Peyer's patch (tissue), 4 donors: ENCODE data around the gene GYPB. TPM values are rescaled to one million over a fixed set of nuclear protein-coding genes. Genes with fewer than 3 reads are reported as not detected.
"Not testable (repeated sequence)": the region's sequence is repeated elsewhere in the genome, so short reads cannot be mapped to it uniquely, and the experiment has no call there.

ENCODE experiments used
- DNase-seq, 3 donors: peaks; one replicate each; pipeline ENCODE4 v3.0.0-alpha.2; 2017 to 2019
- H3K27ac ChIP-seq, 4 donors: fragments of 200-600 bp; sonication (generic); one replicate each; pipeline ENCODE4 v1.5.1; 2016 to 2019
- H3K27me3 ChIP-seq, 2 donors: fragments of 200-600 bp; sonication (generic); one replicate each; pipeline ENCODE4 v1.5.1; 2019
- H3K36me3 ChIP-seq, 3 donors: fragments of 200-600 bp; sonication (generic); one replicate each; pipeline ENCODE4 v1.5.1; 2016 to 2019
- H3K4me1 ChIP-seq, 4 donors: fragments of 200-600 bp; sonication (generic); one replicate each; pipeline ENCODE4 v1.5.1; 2016 to 2019
- H3K4me3 ChIP-seq, 4 donors: fragments of 200-600 bp; sonication (generic); 1 replicate in 3 of 4; 2 replicates in 1 of 4; pipeline ENCODE4 v1.5.1; 2016 to 2019; ENCODE audit warnings: mild to moderate bottlenecking in 1 of 4
- H3K9me3 ChIP-seq, 4 donors: fragments of 200-600 bp; sonication (generic); one replicate each; pipeline ENCODE4 v1.5.1; 2016 to 2019; ENCODE audit warnings: mild to moderate bottlenecking in 1 of 4
- POLR2A ChIP-seq, 2 donors: fragments of 450-650 bp; IDR thresholded peaks; one replicate each; pipeline ENCODE4 v1.5.1; 2017; ENCODE audit warnings: antibody characterized with exemption in 2 of 2, mild to moderate bottlenecking in 2 of 2, moderate library complexity in 2 of 2
- total RNA-seq, 4 donors: library from RNA; depleted of rRNA; stranded (reverse); fragments of >200 nt; gene quantifications; one replicate each; pipeline ENCODE4 v1.1.0, GENCODE V29; 2016
- TF ChIP-seq, protein P1 (sequence below), 6 experiments: fragments of 450-650 bp in 4 of 6; fragments of 200-600 bp in 2 of 6; sonication (generic) in 1 of 6; IDR thresholded peaks; one replicate each; pipeline ENCODE4 v1.5.1; 2017 to 2019; ENCODE audit warnings: antibody characterized with exemption in 6 of 6, mild to moderate bottlenecking in 3 of 6, moderate library complexity in 1 of 6

The GYPB gene
- total RNA-seq: not detected

DNA sequence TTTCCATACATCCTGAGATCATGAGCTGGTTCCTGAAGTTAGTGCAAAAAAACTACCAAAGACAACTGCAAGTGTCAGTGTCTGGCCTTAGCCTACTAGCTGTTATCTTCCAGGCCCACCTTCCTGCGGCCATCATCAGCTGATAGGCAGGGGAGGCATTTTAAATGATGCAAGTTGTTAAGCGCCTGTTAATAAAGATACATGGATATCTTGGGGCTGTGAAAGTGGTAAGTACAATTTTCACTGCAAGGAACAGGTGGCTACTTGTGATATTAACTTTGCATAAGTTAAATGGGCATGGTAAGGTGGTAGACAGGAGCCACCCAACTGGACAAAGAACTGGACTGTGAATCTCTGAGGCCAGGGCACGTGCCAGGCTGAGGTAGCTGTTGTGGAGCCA lies at the start of gene GYPB:
GYPB (minus strand) TSS at position 104 of the 400 bp plus-strand sequence; CDS start at position 11, 93 bp downstream.
- H3K9me3 ChIP-seq, H3K36me3 ChIP-seq, H3K27ac ChIP-seq, DNase-seq, H3K4me1 ChIP-seq, H3K4me3 ChIP-seq, H3K27me3 ChIP-seq: not testable (repeated sequence)

DNA sequence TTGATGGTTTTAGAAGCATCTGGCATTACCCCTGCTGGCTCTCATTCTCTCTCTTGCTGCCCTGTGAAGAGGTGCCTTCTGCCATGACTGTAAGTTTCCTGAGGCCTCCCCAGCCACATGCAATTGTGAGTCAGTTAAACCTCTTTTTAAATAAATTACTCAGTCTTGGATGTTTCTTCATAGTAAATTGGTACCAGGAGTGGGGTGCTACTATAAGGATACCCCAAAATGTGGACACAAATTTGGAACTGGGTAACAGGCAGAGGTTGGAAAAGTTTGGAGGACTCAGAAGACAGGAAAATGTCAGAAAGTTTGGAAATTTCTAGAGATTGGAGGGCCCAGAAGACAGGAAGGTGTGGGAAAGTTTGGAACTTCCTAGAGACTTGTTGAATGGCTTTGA lies 42.4 kb upstream of the GYPB start:
- not testable (repeated sequence) for H3K9me3 ChIP-seq, H3K27me3 ChIP-seq, DNase-seq, H3K36me3 ChIP-seq, H3K4me1 ChIP-seq, H3K4me3 ChIP-seq, H3K27ac ChIP-seq

DNA sequence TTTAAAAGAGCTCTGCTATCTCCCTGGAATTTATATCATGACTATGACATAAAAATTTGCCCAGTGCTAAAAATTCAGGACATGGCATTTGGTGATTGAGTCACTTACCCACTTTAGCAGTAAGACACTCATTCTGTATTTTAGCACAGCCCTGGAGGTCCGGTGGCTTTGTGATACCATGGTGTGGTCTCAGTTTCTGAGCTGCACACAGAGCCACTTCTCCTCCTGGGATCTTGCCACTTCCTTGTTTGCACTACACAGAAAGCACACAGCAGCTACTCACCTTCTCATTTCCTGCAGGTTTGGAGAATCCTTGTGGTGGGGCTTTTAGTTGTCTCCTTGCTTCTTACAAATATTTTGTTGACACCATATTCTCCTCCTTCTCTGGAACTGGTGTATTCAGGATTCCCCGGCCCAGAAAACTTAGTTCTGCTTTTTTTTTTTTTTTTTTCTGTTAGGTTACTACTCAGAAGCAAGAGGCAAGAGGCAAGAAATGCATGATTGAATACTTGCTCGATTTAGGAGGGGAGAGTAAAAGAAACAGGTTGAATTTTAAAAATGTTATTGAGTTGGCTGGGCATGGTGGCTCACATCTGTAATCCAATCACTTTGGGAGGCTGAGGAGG lies 41.2 kb upstream of the GYPB start:
- not testable (repeated sequence) for H3K27ac ChIP-seq, H3K9me3 ChIP-seq, DNase-seq

DNA sequence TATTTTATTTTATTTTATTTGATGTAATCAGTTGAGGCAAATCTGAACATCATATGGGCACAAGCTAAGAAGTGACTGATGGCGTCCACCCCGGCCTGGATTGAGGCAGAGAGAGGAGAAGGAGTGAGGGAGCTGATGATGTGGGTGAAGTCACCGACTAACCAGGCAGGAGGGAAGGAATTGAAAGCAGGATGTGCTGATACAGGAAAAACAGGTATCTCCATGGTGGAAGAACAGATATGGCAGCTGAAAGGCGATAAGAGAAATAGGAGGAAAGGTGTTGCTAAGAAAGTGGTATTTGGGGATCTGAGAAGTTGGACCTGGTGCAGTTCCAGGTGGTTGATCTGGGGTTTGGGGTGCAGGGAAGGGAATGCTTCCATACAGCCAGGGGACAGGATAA lies 37.6 kb upstream of the GYPB start:
- no peaks in the 10 kb centered on the region for H3K9me3 ChIP-seq
- H3K4me1 ChIP-seq: no peaks in the 10 kb centered on the region
- H3K27ac ChIP-seq: no peak overlapping the region
- no peak for DNase-seq
- H3K36me3 ChIP-seq: no peaks in the 10 kb centered on the region
- H3K4me3 ChIP-seq: no peak overlapping the region
- TF ChIP-seq, protein P1, sequence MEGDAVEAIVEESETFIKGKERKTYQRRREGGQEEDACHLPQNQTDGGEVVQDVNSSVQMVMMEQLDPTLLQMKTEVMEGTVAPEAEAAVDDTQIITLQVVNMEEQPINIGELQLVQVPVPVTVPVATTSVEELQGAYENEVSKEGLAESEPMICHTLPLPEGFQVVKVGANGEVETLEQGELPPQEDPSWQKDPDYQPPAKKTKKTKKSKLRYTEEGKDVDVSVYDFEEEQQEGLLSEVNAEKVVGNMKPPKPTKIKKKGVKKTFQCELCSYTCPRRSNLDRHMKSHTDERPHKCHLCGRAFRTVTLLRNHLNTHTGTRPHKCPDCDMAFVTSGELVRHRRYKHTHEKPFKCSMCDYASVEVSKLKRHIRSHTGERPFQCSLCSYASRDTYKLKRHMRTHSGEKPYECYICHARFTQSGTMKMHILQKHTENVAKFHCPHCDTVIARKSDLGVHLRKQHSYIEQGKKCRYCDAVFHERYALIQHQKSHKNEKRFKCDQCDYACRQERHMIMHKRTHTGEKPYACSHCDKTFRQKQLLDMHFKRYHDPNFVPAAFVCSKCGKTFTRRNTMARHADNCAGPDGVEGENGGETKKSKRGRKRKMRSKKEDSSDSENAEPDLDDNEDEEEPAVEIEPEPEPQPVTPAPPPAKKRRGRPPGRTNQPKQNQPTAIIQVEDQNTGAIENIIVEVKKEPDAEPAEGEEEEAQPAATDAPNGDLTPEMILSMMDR (IDR thresholded peaks at IDR 0.05): no peak
- TF ChIP-seq POLR2A (IDR thresholded peaks at IDR 0.05): no peak
- H3K27me3 ChIP-seq: no peaks in the 10 kb centered on the region

More for the DNA sequence above, 41.2 kb upstream of the GYPB start:
- H3K27me3 ChIP-seq, H3K4me3 ChIP-seq, H3K36me3 ChIP-seq, H3K4me1 ChIP-seq: not testable (repeated sequence)

DNA sequence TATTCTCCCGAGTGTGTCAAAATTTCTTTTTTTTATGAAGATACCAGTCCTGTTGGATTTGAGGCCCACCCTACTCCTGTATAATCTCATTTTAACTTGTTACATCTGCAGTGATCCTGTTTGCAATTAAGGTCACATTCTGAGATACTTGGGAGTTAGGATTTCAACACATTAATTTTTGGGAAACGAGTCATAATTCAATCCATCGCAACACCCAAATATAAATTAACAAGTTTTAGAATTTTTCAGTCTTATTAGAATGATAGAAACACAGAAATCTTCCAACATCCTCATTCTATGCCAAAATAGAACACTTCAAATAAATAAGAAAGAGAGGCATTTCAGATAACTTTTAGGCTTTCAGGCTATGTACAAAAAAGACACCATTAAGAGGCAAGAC lies 36.2 kb upstream of the GYPB start:
- DNase-seq, H3K4me3 ChIP-seq: not testable (repeated sequence)

DNA sequence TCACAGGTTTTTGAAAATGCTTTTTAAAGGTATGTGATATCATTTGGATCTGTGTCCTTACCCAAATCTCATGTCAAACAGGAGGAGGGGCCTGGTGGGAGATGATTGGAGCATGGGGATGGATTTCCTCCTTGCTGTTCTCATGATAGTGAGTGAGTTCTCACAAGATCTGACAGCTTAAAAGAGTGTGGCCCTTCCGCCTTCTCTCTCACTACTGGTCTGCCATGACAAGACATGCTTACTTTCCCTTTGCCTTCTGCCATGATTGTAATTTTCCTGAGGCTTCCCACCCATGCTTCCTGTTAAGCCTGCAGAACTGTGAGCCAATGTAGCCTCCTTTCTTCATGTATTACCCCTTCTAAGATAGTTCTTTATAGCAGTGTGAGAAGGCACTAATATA lies 32.3 kb upstream of the GYPB start:
- H3K27ac ChIP-seq, H3K36me3 ChIP-seq, H3K4me1 ChIP-seq, H3K27me3 ChIP-seq, H3K4me3 ChIP-seq, DNase-seq, H3K9me3 ChIP-seq: not testable (repeated sequence)

More for the DNA sequence above, 36.2 kb upstream of the GYPB start:
- H3K27me3 ChIP-seq, H3K36me3 ChIP-seq, H3K27ac ChIP-seq, H3K9me3 ChIP-seq, H3K4me1 ChIP-seq: not testable (repeated sequence)

DNA sequence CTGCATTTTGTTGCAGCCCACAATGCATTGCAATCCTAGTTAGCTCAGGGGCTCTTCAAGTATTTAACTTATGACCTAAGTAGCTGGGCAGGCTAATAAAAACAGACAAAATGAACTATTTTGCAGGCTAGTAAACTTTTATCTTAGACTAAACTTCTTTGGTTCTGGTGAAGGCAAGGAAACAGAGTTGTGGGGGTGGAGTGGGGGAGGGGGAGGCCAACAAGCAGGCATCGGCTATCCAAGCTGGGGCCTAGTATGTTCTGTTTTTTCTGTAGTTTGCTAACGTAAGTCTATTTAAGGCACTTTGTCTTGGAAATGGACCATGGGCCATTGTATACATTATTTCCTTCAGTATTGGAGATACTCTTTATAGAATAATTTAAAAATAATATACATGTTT lies 31.5 kb upstream of the GYPB start:
- not testable (repeated sequence) for DNase-seq, H3K9me3 ChIP-seq, H3K4me1 ChIP-seq, H3K27ac ChIP-seq, H3K4me3 ChIP-seq, H3K36me3 ChIP-seq, H3K27me3 ChIP-seq

DNA sequence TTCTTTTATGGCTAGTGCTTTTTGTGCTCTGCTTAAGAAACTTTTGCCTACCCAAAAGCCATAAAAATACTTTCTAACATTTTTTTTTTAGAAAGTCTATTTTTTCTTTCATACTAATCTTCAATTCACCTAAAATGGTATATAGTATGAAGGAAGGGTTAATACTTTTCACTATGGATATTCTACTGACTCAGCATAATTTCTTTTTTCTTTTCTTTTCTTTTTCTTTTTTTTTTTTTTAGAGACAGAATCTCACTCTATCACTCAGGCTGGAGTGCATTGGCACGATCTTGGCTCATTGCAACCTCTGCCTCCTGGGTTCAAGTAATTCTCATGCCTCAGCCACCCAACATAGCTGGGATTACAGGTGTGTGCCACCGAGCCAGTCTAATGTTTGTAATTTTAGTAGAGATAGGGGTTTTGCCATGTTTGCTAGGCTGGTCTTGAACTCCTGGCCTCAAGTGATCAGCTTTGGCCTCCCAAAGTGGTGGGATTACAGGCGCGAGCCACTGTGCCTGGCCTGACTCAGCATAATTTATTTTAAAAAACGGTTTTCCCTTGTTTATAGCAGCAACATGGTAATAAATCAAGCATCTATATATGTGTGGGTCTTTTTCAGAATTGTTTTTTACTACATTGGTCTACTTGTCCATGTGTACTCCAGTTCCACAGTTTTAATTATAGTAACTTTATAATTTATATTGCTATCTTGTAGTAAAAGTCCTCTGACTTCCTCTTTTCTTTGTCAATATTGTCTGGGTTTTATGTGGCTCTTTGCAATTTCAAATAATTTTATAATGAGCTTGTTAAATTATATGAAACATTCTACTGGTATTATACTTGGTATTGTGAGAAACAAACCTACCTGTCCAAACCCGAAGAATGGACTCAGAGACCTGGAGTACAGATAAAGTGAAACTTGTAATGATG lies 30.6 kb upstream of the GYPB start:
- not testable (repeated sequence) for H3K9me3 ChIP-seq, H3K27me3 ChIP-seq, H3K27ac ChIP-seq, H3K4me3 ChIP-seq, DNase-seq, H3K36me3 ChIP-seq, H3K4me1 ChIP-seq

DNA sequence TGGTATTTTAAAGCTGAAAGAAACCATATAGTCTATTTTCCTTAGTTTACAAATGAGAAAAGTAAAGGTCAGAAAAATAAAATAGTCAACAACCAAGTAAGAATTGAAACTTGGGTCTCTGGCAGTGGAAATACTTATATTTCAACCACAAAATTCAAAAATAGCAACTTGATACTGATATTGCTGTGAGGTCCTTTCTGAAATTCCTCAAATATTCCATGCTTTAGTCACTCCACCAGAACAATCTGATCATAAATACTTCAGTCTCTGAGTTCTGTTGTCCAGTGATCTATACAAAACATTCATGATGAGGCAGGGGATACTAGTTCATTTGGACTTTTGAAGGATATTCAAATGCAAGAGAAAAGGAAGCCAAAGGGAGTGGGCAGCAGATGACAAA lies 25.8 kb upstream of the GYPB start:
- H3K36me3 ChIP-seq, H3K9me3 ChIP-seq, H3K4me1 ChIP-seq, H3K27ac ChIP-seq, H3K4me3 ChIP-seq, DNase-seq, H3K27me3 ChIP-seq: not testable (repeated sequence)

DNA sequence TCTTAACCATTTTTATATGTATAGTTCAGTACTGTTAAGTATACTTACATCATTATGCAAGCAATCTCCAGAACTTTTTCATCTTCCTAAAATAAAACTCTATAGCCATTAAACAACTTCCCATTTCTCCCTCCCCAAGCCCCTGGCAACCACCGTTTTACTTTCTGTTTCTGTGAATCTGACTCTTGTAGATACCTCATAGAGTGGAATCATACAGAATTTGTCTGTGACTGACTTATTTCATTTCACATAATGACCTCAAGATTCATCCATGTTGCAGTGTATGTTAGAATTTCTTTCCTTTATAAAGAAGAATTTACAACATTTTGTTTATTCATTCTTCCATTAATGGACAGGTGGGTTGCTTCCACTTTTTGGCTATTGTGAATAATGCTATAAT lies 13.4 kb upstream of the GYPB start:
- H3K9me3 ChIP-seq, H3K27me3 ChIP-seq, H3K27ac ChIP-seq, H3K4me1 ChIP-seq, H3K4me3 ChIP-seq, H3K36me3 ChIP-seq, DNase-seq: not testable (repeated sequence)

DNA sequence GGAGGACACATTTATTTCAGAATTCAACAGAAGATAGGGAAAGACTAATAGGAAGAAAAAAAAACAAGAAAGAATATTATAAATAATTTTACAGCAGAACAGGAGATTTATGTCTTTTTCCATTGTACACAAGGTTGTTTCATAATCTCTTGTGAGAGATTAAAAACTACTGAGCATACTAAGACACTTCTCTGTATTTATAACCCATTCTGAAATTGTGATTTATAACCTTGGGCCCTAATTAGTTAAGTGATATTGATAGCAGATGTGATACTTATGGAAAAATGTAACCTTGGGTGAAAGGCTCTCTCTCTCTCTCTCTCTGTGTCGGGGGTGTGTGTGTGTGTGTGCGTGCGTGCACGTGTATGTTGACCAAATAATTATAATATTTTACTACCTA lies 12.7 kb upstream of the GYPB start:
- H3K27me3 ChIP-seq, DNase-seq, H3K36me3 ChIP-seq, H3K4me3 ChIP-seq, H3K27ac ChIP-seq, H3K4me1 ChIP-seq, H3K9me3 ChIP-seq: not testable (repeated sequence)

DNA sequence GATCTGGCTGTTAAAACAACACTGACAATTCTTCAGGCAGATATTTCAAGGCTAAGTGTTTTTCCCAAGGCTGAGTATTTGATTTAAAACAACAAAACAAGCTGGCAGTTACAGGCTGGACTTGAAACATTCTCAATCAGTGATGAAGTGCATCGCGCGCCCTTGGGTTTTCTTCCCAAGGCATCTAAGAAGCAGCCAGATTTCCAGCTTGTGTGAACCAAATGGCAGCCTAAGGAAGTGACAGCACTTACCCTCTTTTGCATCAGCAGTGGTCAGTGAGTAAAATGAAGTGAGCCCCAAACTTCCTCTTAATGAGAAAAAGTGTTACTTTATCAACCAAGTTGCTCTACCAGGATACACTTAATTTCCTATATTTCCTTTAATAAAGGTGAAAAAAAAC lies 12.2 kb upstream of the GYPB start:
- not testable (repeated sequence) for H3K4me3 ChIP-seq, H3K27me3 ChIP-seq, H3K36me3 ChIP-seq, H3K4me1 ChIP-seq, DNase-seq, H3K9me3 ChIP-seq, H3K27ac ChIP-seq

DNA sequence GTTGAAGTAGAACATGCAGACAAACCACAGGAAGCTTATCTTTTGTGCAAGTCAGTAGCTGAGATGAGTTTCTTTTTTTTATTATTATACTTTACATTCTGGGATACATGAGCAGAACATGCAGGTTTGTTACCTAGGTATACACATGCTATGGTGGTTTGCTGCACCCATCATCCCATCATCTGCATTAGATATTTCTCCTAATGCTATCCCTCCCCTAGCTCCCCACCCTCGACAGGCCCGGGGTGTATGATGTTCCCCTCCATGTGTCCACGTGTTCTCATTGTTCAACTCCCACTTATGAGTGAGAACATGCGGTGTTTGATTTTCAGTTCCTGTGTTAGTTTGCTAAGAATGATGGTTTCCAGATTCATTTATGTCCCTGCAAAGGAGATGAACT lies 11.5 kb upstream of the GYPB start:
- DNase-seq, H3K4me1 ChIP-seq, H3K4me3 ChIP-seq, H3K27me3 ChIP-seq, H3K9me3 ChIP-seq, H3K27ac ChIP-seq, H3K36me3 ChIP-seq: not testable (repeated sequence)

DNA sequence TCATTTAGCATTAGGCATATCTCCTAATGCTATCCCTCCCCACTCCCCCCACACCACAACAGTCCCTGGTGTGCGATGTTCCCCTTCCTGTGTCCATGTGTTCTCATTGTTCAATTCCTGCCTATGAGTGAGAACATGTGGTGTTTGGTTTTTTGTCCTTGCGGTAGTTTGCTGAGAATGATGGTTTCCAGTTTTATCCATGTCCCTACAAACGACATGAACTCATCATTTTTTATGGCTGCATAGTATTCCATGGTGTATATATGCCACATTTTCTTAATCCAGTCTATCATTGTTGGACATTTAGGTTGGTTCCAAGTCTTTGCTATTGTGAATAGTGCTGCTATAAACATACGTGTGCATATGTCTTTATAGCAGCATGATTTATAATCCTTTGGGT lies 7.5 kb upstream of the GYPB start:
- DNase-seq, H3K36me3 ChIP-seq, H3K27ac ChIP-seq, H3K4me1 ChIP-seq, H3K27me3 ChIP-seq, H3K9me3 ChIP-seq, H3K4me3 ChIP-seq: not testable (repeated sequence)
